Fibroblast of lung (primary cell): ENCODE data around the gene CXCL17. TPM values are rescaled to one million over a fixed set of nuclear protein-coding genes. Genes with fewer than 3 reads are reported as not detected.
"Not testable (repeated sequence)": the region's sequence is repeated elsewhere in the genome, so short reads cannot be mapped to it uniquely, and the experiment has no call there.

Experiments used
- DNase-seq, 2 donors: peaks; one replicate each; pipeline versions ENCODE4 v3.0.0 to v3.0.0-alpha.2; 2010; ENCODE audit warnings: low read depth in 2 of 2
- H2AFZ ChIP-seq: 2 replicates; pipeline ENCODE4 v1.5.1; 2012; ENCODE audit warnings: low read length, control low read depth, inconsistent platforms
- H3K27ac ChIP-seq: 2 replicates; pipeline ENCODE4 v1.5.1; 2011; ENCODE audit warnings: low read length, control low read depth; ENCODE audit not compliant: insufficient read depth
- H3K27me3 ChIP-seq: 2 replicates; pipeline ENCODE4 v1.5.1; 2011; ENCODE audit warnings: mild to moderate bottlenecking, low read length; ENCODE audit not compliant: control insufficient read depth, insufficient read depth
- H3K36me3 ChIP-seq: 2 replicates; pipeline ENCODE4 v1.5.1; 2011; ENCODE audit warnings: low read length; ENCODE audit not compliant: control insufficient read depth, insufficient read depth
- H3K4me1 ChIP-seq: 2 replicates; pipeline ENCODE4 v1.5.1; 2011; ENCODE audit warnings: low read length; ENCODE audit not compliant: control insufficient read depth, insufficient read depth; ENCODE audit errors: extremely low read depth
- H3K4me2 ChIP-seq: 2 replicates; pipeline ENCODE4 v1.5.1; 2011; ENCODE audit warnings: low read length, control low read depth; ENCODE audit not compliant: insufficient read depth; ENCODE audit errors: extremely low read depth
- H3K4me3 ChIP-seq, 4 experiments: fragments of 200-600 bp in 1 of 4; sonication (generic) in 1 of 4; replicated peaks in 1 of 4; 2 replicates each; pipeline ENCODE4 v1.5.1; 2011 to 2016; ENCODE audit warnings: low read length in 4 of 4, low read depth in 3 of 4, mild to moderate bottlenecking in 3 of 4, control low read depth in 2 of 4, inconsistent platforms in 1 of 4, mixed read lengths in 1 of 4; ENCODE audit not compliant: insufficient read depth in 1 of 4; ENCODE audit errors: control extremely low read depth in 1 of 4
- H3K79me2 ChIP-seq: 2 replicates; pipeline ENCODE4 v1.5.1; 2012; ENCODE audit warnings: mild to moderate bottlenecking, low read length, inconsistent platforms; ENCODE audit not compliant: control insufficient read depth, insufficient read depth
- H3K9ac ChIP-seq: 2 replicates; pipeline ENCODE4 v1.5.1; 2011; ENCODE audit warnings: mild to moderate bottlenecking, low read length, control low read depth; ENCODE audit not compliant: insufficient read depth
- H3K9me3 ChIP-seq: 2 replicates; pipeline ENCODE4 v1.5.1; 2012; ENCODE audit warnings: low read depth, low read length; ENCODE audit not compliant: control insufficient read depth, insufficient read depth
- H4K20me1 ChIP-seq: 2 replicates; pipeline ENCODE4 v1.5.1; 2011; ENCODE audit warnings: low read length; ENCODE audit not compliant: control insufficient read depth, insufficient read depth; ENCODE audit errors: extremely low read depth
- EZH2 ChIP-seq: IDR thresholded peaks from 2 replicates; pipeline ENCODE4 v1.5.1; 2012; ENCODE audit warnings: low read length, control low read depth, mild to moderate bottlenecking; ENCODE audit errors: missing control alignments
- polyA plus RNA-seq, 2 donors: library from polyadenylated mRNA; depleted of rRNA in 1 of 2; stranded (reverse) in 1 of 2; unstranded in 1 of 2; fragments of >200 nt; gene quantifications; 2 replicates each; pipeline ENCODE4 v1.2.1, GENCODE V29; 2011 to 2012; ENCODE audit warnings: missing spikeins in 1 of 2
- total RNA-seq: library from RNA; depleted of rRNA; stranded (reverse); fragments of >200 nt; gene quantifications from 2 replicates; pipeline ENCODE4 v1.2.1, GENCODE V29; 2014
- TF ChIP-seq, protein P1 (sequence below), 2 donors: IDR thresholded peaks in 1 of 2; conservative IDR thresholded peaks in 1 of 2; 1 replicate in 1 of 2; 2 replicates in 1 of 2; pipeline ENCODE4 v1.5.1; 2011 to 2012; ENCODE audit warnings: low read length in 2 of 2, control low read depth in 1 of 2, inconsistent platforms in 1 of 2, low read depth in 1 of 2, mild to moderate bottlenecking in 1 of 2

Gene CXCL17
- total and polyA plus RNA-seq, 2 donors (not counting 1 experiment from before 2014, with no cell fraction given): not detected

DNA sequence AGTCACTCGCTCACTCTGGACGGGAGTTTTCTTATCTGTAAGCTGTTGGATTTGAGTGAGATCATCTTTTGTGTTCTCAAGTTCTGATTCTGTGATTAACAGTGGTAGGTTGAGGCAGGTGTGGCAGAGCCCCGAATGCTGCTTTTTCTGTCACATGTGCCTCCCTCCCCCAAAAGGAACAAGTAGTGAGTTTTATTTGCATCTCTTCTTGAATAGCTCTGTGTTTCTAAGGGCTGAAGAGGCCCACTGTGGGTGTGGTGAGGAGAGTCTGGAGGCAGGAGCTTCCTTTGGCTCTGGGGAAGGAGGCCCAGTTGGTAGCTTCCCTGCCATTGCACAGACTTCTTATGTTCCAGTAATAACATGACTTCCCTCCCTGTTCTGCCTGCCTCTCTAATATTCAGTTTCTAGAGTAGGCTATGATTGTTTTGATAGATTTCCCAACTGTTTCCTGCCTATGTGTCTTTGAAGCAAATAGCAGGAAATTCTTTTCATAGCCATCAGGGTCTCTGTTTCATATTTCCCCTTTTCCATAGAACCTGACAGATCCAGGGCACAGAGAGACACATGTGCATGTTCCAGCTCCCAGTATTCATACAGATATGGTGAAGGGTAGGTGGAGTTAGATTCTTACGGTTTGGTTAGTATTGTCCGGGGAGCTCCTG is 23.9 kb upstream of the CXCL17 start:
- Histone ChIP-seq H3K4me1 (no peaks in the 10 kb centered on the region), H3K9me3 (no peaks in the 10 kb centered on the region), H4K20me1 (no peaks in the 10 kb centered on the region), H3K9ac (no peak overlapping the region), H3K36me3 (no peaks in the 10 kb centered on the region), H3K27ac (no peak overlapping the region), H2AFZ (no peak overlapping the region), H3K4me2 (no peak overlapping the region), H3K27me3 (no peaks in the 10 kb centered on the region), H3K4me3 (no peak overlapping the region), H3K79me2 (no peaks in the 10 kb centered on the region)
- DNase-seq: no peak
- TF ChIP-seq EZH2: no peak
- TF ChIP-seq, protein P1, sequence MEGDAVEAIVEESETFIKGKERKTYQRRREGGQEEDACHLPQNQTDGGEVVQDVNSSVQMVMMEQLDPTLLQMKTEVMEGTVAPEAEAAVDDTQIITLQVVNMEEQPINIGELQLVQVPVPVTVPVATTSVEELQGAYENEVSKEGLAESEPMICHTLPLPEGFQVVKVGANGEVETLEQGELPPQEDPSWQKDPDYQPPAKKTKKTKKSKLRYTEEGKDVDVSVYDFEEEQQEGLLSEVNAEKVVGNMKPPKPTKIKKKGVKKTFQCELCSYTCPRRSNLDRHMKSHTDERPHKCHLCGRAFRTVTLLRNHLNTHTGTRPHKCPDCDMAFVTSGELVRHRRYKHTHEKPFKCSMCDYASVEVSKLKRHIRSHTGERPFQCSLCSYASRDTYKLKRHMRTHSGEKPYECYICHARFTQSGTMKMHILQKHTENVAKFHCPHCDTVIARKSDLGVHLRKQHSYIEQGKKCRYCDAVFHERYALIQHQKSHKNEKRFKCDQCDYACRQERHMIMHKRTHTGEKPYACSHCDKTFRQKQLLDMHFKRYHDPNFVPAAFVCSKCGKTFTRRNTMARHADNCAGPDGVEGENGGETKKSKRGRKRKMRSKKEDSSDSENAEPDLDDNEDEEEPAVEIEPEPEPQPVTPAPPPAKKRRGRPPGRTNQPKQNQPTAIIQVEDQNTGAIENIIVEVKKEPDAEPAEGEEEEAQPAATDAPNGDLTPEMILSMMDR (conservative IDR thresholded peaks at IDR 0.05 in 1 of 2, IDR thresholded peaks at IDR 0.05 in 1 of 2; ENCODE audit: low read depth in 1 of 2, low read length in 2 of 2): no peak

DNA sequence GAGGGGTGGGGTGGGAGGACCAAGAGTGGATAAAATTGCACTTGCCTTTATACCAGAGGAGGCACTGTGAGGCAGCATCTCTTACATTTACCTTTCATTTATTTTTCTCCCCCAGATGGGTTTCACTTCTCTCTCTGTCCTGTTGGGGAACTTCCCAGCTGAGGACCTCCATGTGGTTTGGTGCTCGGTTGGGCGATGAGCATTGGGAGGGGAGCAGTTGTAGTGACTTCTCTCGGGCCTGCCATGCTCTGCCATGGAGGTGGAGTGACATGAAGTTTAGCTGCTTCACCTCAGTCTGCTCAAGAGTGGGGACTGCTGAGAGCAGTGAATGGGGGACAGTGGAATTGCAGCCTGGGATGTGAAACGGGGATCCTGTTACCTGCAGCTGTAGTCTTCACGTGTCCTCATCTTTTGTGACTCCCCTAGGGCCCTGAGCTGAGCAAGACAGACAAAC is 23.1 kb upstream of the CXCL17 start:
- no peaks in the 10 kb centered on the region for H4K20me1 ChIP-seq
- H3K79me2 ChIP-seq: no peaks in the 10 kb centered on the region
- H3K27ac ChIP-seq: no peak overlapping the region
- H3K4me1 ChIP-seq: no peaks in the 10 kb centered on the region
- H3K9ac ChIP-seq: no peak overlapping the region
- no peak overlapping the region for H2AFZ ChIP-seq
- no peaks in the 10 kb centered on the region for H3K27me3 ChIP-seq
- H3K4me2 ChIP-seq: no peak overlapping the region
- H3K9me3 ChIP-seq: no peaks in the 10 kb centered on the region
- H3K36me3 ChIP-seq: no peaks in the 10 kb centered on the region
- TF ChIP-seq, protein P1 (conservative IDR thresholded peaks at IDR 0.05 in 1 of 2, IDR thresholded peaks at IDR 0.05 in 1 of 2; ENCODE audit: low read depth in 1 of 2, low read length in 2 of 2): no peak
- TF ChIP-seq EZH2: no peak
- no peak for DNase-seq
- H3K4me3 ChIP-seq: no peak overlapping the region

DNA sequence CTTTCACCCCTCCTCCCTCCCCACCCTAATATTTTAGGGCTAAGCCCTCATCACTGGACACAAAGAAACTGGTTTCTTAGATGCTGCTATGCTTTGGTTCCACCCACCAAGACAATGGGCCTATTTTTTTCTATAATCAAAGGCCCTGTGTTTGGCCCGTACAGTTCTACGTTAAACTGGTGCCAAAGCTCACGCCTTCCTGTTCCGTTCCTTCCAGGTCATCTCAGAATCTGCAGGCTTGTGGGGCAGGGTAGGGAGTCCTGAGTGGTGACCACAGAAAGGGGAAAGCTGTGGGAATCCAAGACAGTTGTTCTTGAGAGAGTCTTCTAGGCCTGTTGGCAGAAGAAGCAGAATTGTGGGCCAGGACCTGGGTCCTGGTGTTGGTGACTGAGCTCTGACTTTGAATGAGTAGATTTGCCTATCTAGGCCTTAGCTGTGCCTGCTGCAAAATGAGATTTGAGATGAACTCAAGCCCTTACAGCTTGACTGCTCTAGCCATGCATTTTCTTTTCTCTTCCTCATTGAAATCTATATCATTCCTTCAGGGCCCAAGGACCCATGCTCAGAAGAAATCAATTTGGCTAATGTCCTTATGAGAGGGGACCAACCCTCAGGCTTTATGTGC is 19.1 kb upstream of the CXCL17 start:
- Histone ChIP-seq H3K4me1 (no peaks in the 10 kb centered on the region), H3K27me3 (no peaks in the 10 kb centered on the region), H3K9me3 (no peaks in the 10 kb centered on the region), H3K4me3 (no peak overlapping the region), H3K9ac (no peak overlapping the region), H3K36me3 (no peaks in the 10 kb centered on the region), H3K4me2 (no peak overlapping the region), H3K27ac (no peak overlapping the region), H3K79me2 (no peaks in the 10 kb centered on the region), H2AFZ (no peak overlapping the region), H4K20me1 (no peaks in the 10 kb centered on the region)
- no peak for TF ChIP-seq EZH2
- TF ChIP-seq, protein P1 (conservative IDR thresholded peaks at IDR 0.05 in 1 of 2, IDR thresholded peaks at IDR 0.05 in 1 of 2; ENCODE audit: low read depth in 1 of 2, low read length in 2 of 2): no peak
- DNase-seq: no peak

DNA sequence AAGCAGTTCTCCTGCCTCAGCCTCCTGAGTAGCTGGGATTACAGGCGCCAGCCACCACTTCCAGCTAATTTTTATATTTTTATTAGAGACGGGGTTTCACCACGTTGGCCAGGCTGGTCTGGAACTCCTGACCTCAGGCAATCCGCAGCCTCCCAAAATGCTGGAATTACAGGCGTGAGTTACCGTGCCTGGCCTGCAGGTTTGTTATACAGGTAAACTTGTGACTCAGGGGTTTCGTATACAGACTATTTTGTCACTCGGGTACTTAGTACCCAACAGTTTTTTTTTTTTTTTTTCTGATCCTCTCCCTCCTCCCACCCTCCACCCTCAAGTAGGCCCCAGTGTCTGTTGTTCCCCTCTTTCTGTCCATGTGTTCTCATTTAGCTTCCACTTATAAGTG is 18.5 kb upstream of the CXCL17 start:
- H2AFZ ChIP-seq, DNase-seq: not testable (repeated sequence)

More for the DNA sequence above, 18.5 kb upstream of the CXCL17 start:
- H3K4me1 ChIP-seq, H3K27ac ChIP-seq, H3K79me2 ChIP-seq, H4K20me1 ChIP-seq, H3K4me3 ChIP-seq, H3K9me3 ChIP-seq, H3K4me2 ChIP-seq, H3K36me3 ChIP-seq, H3K27me3 ChIP-seq, H3K9ac ChIP-seq: not testable (repeated sequence)
